Central memory CD4-positive, alpha-beta T cell (primary cell): Measurements from ENCODE around the gene PLCB4.
"Not testable (repeated sequence)": the region's sequence is repeated elsewhere in the genome, so short reads cannot be mapped to it uniquely, and the experiment has no call there.

ENCODE experiments used
- DNase-seq: peaks from one replicate; pipeline ENCODE4 v3.0.0; 2022
- total RNA-seq, 3 experiments: gene quantifications; one replicate each; lab custom pipeline; 2026; lab: John Stamatoyannopoulos, UW

Gene PLCB4
- total RNA-seq, result 0 reads per million in 3 experiments

DNA sequence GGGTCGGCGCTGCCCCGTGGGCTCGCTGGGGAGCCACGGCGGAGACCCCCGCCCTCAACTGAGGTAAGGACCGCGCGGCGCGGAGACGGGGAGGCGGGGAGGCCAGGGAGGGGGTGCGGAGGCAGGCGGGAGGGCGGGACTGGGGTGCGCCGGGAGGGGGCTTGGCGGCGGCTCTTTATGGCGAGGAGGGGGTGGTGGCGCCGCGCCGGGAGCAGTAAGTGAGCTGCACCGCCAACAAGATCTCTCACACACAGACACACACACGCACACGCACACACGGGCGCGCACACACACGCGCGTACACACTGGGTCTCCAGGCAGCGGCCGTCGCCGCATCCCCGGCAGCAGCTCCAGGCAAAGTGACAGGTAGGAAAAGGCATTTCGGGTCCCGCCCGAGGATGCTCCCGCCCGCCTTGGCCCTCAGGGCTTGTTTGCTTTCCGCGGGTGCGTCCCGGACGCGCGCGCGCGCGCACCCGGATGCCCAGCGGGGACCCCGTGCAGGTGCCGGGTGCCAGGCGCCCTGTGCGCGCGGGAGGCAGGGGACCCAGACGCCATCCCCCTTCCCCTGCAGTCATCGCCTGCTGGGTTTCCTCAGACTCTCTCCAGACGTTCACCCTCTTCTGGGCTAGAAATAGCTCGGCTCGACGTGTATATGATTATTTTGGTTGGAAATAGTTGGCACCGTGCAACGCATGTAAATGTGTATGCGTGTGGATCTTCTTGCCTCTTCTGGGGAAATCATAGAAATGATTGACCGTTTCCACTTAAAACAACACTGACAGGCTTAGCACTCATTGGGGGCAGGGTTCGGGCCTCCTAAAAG is at the start of gene PLCB4:
TSS of gene PLCB4 (plus strand) at position 247 of the 823 bp plus-strand sequence. CDS start 238,728 bp downstream, outside the sequence.
- no peak for DNase-seq

DNA sequence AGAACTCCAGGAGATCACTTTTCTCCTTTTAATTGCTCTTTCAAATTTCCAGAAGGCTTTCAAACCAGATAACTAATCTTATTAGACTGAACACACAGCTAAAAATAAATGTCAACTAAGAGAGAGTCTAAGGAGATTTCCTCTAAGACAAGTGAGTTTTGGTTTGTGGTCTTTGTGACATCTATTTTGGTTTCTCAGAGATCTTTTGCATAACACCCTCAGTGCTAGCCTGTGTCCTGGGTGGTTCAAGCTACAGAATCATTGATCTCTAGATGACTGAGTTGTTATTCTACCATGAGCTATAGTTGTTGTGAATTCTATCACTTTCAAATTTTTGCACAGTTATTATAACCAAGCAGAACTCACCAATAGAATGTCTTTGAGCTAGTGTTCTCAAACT is 49.1 kb upstream of the PLCB4 start:
- no peak for DNase-seq

- DNase-seq, result no peak
Observed at GRCh38 chr20:9021216-9021615, 47.7 kb upstream of the PLCB4 start.

DNA sequence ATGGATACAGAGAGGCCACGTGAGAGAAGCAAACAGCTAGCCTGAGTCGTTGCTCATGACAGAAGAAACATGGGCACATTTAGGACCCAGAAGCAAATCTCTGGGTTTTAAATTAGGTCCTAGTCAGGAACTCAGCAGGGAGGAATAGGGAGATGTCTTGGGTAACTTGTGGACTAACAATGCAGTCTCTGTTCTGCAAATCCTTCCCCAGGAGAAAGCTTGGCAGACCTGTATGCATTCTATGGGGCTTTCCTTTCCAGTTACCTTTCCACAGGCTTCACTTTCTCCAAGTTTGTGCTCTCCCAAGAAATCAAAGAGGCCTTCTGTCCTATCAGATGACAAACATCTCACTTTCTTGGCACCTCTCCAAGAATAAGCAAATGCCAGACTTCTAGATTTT is 47.2 kb upstream of the PLCB4 start:
- no peak for DNase-seq

DNA sequence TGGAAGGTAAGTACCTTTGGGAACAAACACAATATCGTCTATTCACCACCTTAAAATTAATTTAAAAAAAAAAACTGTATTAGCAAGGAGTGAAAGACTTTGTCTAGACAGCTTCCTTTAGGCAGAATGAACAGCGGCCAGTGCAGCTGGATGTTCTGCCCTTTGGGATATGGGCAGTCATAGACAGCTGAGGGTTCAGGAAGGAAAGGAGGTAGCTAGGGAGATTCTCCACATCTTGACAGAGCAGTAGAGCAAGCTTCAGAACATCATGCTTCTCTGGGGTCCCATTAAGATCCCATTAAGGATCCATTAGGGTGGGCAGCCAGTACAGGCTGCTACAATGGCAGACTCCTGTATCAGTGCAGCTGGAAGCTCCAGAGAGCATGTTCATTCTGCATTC is 46.5 kb upstream of the PLCB4 start:
- no peak for DNase-seq

- DNase-seq, result no peak
Observed at GRCh38 chr20:9024606-9025005, 44.3 kb upstream of the PLCB4 start.

DNA sequence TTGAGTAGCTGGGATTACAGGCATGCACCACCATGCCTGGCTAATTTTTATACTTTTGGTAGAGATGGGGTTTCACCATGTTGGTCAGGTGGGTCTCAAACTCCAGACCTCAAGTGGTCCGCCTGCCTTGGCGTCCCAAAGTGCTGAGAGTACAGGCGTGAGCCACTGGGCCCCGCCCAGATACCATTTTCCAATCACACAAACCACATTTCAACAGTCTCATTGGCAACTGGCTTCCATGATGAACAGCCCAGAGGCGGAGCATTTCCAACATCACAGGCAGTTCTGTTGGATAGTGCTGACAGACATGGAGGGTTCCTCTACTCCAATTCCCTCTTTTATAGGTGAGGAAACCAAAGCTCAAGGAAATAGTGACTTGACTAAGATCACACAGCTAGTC is 43.9 kb upstream of the PLCB4 start:
- DNase-seq, result no peak

GRCh38 chr20:9025643-9026042 is 43.2 kb upstream of the PLCB4 start:
- no peak for DNase-seq

GRCh38 chr20:9027626-9028025 is 41.3 kb upstream of the PLCB4 start:
- no peak for DNase-seq

DNA sequence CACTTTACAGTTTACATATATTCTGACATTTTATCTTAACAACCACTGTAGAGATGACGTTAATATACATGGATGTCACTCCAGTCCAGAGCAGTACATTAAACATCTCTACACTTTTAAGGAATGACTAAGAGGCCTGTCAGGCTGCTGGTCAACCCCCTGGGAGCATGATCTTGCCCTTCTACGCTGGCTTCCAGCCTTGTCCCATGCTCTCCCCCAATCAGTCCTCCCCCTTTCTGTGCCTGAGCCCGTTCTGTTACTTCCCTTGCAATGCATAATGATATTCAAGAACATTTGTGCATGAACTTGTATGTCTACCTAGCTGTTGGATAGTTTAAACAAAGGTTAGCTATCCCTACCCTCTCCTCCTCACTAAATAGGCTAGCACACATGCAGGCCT is 40.5 kb upstream of the PLCB4 start:
- DNase-seq, result no peak

- DNase-seq, result no peak
Observed at GRCh38 chr20:9031991-9032390, 36.9 kb upstream of the PLCB4 start.

DNA sequence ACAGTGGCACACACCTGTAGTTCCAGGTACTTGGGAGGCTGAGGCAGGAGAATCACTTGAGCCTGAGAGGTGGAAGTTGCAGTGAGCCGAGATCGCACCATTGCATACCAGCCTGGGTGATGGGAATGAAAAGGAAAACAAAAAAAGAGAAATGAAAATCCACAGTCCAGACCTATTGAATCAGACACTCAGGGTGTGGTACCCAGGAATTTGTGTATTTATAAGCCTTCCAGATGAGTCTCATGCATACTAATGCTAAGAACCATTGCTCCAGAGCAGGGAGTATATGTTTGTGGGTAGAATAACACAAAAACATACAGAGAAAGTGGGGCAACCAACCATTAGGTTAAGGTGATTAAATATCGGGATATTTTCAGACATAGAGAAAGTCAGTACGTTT is 36.1 kb upstream of the PLCB4 start:
- no peak for DNase-seq

GRCh38 chr20:9035126-9035525 is 33.8 kb upstream of the PLCB4 start:
- no peak for DNase-seq

- no peak for DNase-seq
Observed at GRCh38 chr20:9036593-9036992, 32.3 kb upstream of the PLCB4 start.

- DNase-seq, result no peak
Observed at GRCh38 chr20:9038791-9039535, 29.9 kb upstream of the PLCB4 start.

GRCh38 chr20:9040863-9041524 is 27.9 kb upstream of the PLCB4 start:
- no peak for DNase-seq

- DNase-seq, result no peak
Observed at GRCh38 chr20:9043364-9043763, 25.5 kb upstream of the PLCB4 start.

DNA sequence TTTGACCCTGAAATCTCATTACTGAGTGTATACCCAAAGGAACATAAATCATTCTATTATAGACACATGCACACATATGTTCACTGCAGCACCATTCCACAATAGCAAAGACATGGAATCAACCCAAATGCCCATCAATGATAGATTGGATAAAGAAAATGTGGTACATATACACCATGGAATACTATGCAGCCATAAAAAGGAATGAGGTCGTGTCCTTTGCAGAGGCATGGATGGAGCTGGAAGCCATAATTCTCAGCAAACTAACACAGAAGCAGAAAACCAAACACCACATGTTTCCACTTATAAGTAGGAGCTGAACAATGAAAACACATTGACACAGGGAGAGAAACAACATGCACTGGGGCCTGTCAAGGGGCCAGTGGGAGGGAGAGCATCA is 21.0 kb upstream of the PLCB4 start:
- not testable (repeated sequence) for DNase-seq

GRCh38 chr20:9051508-9051907 is 17.4 kb upstream of the PLCB4 start:
- DNase-seq, result no peak

GRCh38 chr20:9052136-9052535 is 16.8 kb upstream of the PLCB4 start:
- no peak for DNase-seq

DNA sequence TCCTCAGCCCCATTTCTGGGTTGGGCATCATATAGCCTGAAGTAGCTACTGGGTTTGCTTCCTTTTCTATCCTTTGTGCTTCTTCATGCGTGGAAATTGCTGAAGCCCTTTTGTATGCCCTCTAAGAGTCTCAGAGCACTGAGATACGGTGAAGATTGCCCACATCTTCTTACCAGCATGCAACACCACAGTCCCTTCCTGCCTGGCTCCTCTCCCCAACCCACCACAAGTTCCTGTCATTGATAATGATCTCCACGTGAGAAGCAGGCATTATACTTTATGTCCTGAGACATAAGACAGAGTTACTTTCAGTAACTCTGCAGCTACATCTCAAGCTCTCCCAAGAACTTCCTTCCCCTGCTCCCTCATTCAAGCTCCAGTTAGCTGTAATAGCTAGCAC is 15.8 kb upstream of the PLCB4 start:
- no peak for DNase-seq

GRCh38 chr20:9054176-9054575 is 14.7 kb upstream of the PLCB4 start:
- no peak for DNase-seq

DNA sequence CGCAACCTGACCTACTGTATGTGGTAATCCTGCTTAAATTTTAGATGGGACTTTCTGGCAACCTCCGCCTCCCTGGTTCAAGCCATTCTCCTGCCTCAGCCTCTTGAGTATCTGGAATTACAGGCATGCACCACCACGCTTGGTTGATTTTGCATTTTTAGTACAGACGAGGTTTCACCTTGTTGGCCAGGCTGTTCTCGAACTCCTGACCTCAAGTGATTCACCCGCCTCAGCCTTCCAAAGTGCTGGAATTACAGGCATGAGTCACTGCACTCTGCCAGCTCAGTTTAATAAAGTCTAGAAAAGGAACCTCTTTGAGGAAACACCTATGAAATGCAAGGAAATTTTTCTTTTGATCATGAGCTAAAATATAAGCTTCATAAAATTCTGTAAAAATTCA is 9.0 kb upstream of the PLCB4 start:
- DNase-seq, result no peak

GRCh38 chr20:9061434-9061833 is 7.5 kb upstream of the PLCB4 start:
- DNase-seq, result no peak
